Activated CD4-positive, alpha-beta T cell treated with anti-CD3 and anti-CD28 coated beads, Interleukin-2, amount 50 U/mL, for 48 hours (primary cell): ENCODE measurements around the gene FBXW2.

ENCODE experiments used
- DNase-seq, 2 experiments: peaks; one replicate each; pipeline ENCODE4 v3.0.0-alpha.2; 2020

FBXW2 gene

DNA sequence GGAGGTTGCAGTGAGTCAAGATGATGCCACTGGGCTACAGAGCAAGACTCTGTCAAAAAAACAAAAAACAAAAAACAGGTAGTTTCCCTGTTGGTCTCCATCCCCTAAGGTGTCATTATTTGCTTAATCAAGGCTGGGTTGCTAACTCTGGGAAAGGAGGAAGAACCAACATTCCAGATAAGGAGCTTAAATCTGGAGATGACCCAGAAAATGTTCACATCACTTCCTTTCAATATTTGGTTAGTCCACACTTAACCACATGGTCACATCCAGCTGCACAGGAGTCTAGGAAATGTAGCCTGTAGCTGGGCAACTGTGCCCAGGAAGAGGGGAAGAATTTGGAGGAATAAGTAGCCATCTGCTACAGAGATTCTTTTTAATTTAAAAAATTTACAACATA, 53.1 kb downstream of the FBXW2 start:
- no peak for DNase-seq

GRCh38 chr9:120737416-120738165, 55.6 kb downstream of the FBXW2 start:
- no peak for DNase-seq

- no peak for DNase-seq
These were observed 56.3 kb downstream of the FBXW2 start for GRCh38 chr9:120736881-120737280.

DNA sequence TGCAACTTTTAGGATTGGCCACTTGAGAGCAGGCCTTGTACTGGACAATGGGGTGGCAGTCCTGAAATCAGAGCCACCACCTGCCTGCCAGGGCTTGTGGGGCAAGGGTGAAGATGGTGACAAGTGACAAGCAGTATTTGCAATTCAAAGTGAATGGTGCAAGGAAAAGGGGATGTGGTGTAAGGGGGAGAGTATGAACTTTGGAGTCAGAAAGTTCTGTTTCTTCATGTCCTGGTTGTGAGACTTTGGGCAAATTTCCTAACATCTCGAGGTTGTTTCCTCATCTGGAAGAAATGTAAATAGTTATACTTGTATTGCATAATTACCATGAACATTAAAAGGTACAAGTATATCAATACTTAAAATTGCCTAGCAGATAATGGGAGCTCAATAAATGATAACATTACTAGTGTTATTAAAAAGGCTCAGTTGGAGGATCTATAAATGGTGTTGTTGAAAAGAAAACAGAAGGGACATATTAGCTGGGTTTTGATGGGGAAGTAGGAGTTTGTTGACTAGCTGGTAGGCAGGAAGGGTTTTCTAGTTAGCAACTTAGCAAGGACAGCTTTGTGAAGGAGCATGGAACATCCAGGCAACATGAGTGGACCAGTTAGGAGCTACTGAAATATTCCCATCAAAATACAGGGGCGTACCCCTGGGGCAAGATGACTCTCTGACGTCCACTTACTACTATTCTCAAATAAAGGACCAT, 57.6 kb downstream of the FBXW2 start:
- DNase-seq, result no peak

DNA sequence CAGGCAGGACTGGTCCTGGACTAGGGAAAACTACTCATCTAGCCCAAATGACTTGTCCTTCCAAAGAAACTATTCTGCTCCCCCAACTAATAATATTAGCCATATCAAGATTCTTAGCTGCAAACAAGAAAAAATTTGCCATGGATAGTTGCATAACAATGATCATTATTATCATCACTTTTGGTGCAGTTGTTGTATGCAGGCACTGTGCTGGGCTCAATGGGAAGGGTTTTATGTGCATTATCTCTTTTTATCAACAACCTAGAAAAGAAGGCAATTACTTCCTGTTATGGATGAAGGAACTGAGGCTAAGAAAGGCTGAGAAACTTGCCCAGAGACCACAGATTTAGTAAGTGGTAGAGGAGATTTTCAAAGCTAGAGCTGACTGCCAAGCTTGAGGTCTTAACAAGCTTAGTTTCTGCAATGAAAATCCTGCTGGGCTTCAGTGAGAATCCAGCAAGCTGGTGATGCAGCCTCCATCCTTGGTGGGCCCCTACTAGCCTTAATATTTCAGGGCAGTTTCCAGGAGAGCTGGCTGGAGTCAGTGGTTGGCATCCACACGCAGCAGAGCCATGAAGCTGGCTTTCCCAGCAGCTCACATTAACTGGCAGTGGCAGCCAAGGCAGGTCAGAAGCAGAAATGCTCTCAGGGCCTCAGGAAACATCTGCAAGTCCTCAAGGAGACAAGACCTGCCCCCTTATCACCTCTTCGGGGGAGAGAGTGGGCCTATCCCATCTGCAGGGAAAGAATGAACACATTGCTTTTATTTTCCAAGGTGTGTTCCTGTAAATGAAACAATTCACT, 58.4 kb downstream of the FBXW2 start:
- DNase-seq, result no peak

- DNase-seq, result no peak
These were observed 60.0 kb downstream of the FBXW2 start for GRCh38 chr9:120733190-120733589.

- DNase-seq, result no peak
These were observed 62.3 kb downstream of the FBXW2 start for GRCh38 chr9:120730654-120731514.

- peak in 1 of 2 experiments; percentile 9 for DNase-seq
These were observed 63.4 kb downstream of the FBXW2 start for GRCh38 chr9:120729791-120730241.

- no peak for DNase-seq
These were observed 66.7 kb downstream of the FBXW2 start for GRCh38 chr9:120726484-120726883.

- no peak for DNase-seq
These were observed 67.3 kb downstream of the FBXW2 start for GRCh38 chr9:120725907-120726306.

DNA sequence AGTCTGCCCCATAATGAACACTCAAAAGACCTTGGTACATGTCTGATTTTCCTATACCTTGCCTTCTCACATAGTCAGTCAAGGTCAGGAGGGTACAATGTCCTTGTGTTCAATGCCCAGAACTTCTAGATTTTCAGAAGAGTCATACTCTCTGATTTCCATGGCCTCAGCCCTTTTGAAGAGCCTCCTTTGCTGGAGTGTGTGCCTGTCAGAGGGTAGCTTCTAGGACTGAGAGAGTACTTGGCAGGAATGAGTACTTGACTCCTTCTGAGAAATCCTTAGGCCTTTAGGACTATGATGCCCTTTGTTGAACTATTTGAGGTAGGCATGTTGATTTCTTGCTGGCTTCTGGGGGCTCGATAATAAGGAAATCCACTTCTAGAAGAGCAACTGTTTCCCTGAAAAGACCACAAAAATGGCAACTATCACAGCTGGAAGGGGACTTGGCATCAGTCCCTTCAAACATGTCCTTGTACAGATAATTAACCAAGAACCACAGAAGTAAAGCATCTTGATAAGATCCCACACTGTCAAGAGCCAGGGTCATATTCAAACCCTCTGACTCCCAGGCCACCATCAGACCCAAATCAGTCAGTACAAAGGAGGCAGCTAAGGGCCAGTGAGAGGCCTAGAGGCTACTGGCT, 68.3 kb downstream of the FBXW2 start:
- DNase-seq, result no peak

- DNase-seq, result no peak
These were observed 69.7 kb downstream of the FBXW2 start for GRCh38 chr9:120723565-120723964.

DNA sequence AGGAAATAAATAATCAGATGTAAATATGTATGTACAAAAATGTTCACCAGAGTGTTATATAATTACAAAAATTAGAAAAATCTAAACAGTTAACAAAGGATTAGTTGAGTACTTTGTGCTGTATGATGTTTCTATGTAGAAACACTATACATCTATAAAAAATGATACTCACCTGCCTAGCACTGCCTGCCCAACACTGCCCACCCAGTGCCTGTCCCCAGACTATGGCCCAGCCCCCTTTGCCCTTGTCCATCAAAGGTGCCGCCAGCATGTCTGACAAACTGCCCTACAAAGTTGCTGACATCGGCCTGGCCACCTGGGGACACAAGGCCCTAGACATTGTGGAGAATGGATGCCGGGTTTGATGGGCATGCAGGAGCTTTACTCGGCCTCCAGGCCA, 72.8 kb downstream of the FBXW2 start:
- DNase-seq, result no peak

DNA sequence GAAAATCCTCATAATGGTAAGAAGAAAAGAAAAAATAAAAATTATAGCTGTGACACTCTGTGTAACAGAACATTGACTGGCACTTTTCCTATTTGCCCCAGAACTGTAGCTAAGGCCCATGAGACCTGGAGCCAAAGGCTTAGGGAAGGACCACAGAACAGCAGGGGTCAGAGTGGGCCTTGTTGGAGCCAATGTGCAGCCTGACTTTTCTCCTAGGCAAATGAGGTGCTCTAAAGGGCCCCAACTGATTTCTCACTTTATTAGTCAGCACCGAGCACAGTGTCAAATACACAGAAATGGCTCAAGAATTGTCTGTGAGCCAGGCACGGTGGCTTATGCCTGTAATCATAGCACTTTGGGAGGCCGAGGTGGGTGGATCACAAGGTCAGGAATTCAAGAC, 74.9 kb downstream of the FBXW2 start:
- DNase-seq, result no peak

DNA sequence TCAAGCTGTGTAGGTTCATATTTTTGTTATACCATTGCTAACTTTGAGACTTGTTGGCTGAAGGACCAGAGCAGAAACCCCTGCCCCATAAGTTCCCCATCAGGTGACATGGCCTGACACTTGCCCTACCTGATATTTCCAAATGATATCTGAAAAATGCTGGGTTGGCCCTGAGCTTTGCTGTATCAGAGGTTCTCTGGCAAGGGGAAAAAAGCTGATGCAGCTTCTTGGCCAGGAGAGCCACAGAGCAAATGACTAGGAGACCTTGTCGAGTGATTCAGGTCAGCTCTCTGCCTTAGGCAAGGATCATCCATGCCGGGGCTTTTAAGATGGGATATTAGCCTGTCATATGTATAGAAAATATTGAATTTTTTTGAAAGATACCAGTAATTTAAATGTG, 76.0 kb downstream of the FBXW2 start:
- no peak for DNase-seq

DNA sequence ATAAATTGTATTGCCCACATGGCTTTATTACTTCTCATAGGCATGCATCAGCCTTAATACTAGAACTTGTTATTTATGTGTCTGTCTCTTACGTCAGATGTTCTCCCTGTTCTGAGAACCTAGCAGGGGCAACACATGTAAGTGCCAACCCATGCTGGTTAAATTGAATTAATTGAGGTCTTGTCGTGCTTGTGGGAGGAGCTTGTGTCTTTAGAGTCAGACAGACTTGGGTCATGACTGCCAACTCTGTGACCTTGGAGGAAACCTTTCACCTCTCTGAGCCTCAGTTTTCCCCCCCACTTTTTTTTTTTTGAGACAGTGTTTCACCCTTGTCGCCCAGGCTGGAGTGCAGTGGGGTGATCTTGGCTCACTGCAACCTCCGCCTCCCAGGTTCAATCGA, 76.7 kb downstream of the FBXW2 start:
- no peak for DNase-seq

DNA sequence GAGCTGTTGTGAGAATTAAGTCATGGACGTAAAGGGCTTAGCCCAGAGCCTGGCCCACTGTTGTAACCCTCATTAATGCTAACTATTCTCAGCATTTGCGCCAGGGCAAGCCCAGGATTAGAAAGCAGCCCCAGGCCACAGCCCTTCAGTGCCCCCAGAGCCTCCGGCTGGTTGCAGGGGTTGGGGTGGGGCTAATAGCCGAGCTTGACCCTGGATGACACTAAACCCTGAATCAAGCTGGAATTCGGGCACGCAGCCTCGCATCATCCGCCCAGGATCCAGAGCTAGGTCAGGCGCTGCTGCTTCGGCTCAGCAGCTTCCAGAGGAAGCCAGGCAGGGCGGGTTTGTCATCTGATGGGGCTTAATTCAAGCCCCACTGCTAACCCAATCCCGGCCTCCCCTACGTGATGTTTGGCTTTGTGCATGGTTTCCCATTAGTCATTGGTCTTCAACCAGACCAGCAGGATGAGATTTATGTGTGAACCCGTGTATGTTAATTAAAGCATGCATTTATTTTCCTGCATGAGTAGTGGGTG, 77.8 kb downstream of the FBXW2 start:
- DNase-seq, result no peak

DNA sequence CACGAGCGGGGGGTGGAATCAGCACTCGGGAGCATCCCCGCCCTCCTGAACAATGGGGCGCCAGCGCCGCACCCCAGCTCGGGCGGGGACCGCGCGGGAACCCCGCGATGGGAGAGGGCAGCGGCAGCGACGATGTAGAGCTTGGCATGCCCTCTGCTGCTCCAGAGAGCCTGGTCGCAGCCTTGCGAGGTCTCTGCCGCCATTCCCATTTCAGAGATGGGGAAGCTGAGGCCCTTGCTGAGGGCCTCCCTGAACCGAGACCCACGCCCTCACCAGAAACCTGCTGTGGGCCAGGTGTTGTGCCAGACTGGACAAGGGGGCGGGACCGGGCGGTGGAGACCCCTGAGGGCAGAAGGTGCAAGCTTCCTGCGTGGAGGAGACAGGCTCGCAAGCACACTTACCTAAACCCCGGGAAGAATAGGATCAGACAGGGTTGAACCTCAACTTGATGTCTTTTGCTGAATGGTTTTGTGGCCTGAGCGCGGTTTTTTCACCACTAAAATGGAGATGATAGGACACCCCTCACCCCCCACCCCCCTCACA, 78.3 kb downstream of the FBXW2 start:
- no peak for DNase-seq

DNA sequence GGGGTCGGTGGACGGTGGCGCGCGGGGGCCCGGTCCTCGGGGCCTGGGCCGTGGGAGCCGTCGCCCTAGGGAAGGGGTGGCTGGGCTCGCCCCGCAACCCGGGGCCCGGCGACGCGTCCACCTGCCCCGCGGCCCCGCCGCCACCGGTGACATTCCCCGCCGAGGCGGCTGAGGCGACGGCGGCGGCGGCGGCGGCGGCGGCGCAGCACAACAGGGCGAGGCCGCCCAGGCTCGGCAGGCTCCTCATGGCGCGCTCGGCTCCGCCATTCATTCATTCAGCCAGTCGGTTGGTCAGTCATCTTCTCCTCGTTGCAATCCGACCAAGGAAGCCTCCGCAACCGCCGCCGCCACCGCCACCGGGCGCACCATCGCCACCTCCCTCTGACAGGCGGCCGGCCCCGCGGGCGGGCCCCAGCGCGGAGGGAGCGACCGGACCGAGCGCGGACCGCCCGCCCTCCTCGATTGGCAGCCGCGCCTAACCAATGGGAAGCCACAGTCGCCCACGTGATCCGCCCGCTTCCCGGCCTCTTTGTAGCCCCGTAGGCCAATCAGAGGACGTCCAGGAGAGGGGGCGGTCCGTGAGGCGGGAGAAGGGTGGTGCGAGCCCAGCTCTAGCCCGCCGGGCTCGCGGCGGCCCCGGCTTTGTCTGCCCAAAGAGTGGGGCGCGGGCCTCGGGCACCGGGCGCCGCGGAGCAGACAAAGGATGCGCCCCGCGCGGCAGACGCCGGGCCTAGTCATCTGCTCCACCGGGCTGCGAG, 78.9 kb downstream of the FBXW2 start, which contains the start of gene MEGF9:
Gene MEGF9, minus strand, starts transcription at position 383 of the 758 bp plus-strand sequence. Its CDS starts 112 bp downstream, at position 271.
- peak; percentile 97 to 98 for DNase-seq

DNA sequence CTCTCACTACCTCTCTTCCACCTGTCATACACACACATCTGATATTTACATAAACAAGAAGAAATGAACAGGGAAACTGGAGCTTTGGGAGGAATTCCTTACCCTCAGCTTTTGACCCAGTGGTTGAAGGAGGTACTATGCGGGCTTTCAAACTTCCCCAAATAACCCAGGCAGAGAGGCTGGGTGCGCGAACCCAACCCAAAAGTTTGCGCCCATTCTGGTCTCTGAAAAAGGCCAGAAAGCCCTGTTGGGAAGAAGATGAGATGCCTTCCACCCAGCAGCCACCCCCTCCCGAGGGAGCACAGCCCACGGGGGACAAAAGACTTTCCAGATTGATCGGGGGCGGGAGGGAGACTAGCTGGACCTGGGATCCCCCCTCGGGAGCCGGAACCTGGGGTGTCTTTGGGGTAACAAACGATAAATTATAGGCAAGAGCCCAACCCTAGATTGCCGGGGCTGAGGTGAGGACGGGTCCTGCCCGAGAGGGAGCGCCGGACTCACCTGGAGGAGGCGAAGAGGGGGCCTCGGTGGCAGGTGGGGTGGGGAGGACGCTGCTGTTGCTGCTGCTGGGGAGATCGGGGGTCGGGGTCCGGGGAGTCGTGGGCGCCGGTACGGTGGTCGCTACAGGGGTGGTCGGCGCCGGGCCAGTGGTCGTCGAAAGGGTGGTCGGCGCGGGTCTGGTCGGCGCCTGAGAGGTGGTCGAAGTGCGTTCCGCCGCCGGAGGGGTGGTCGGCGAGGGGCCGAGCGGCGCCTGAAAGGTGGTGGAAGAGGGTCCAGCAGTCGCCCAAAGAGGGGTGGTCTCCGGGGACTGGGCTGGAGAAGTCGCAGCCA, 79.7 kb downstream of the FBXW2 start:
- DNase-seq, result peak; percentile 18 to 27
